Esophagus muscularis mucosa (tissue), 4 donors: ENCODE measurements around the gene BCL2L14.

Source experiments
- CTCF ChIP-seq, 3 experiments: fragments of 200-600 bp in 2 of 3; fragments of 450-650 bp in 1 of 3; sonication (generic) in 2 of 3; IDR thresholded peaks; one replicate each; pipeline ENCODE4 v1.5.1; 2017 to 2019; ENCODE audit warnings: antibody characterized with exemption in 3 of 3, mild to moderate bottlenecking in 2 of 3, moderate library complexity in 1 of 3
- EP300 ChIP-seq: sonication (generic); formaldehyde crosslinking; IDR thresholded peaks from one replicate; pipeline ENCODE4 v1.6.1; 2017; ENCODE audit warnings: antibody characterized with exemption
- POLR2A ChIP-seq: fragments of 450-650 bp; IDR thresholded peaks from one replicate; pipeline ENCODE4 v1.6.1; 2017; ENCODE audit warnings: antibody characterized with exemption, moderate library complexity, mild to moderate bottlenecking, low read depth

- TF ChIP-seq CTCF (IDR thresholded peaks at IDR 0.05) (no peak), POLR2A (no peak), EP300 (no peak)
Measured at GRCh38 chr12:12035229-12035628, 35.5 kb upstream of the BCL2L14 start.
